Activated CD8-positive, alpha-beta memory T cell treated with anti-CD3 and anti-CD28 coated beads, Interleukin-2, amount 50 U/mL, for 1 hour (primary cell): ENCODE results near the gene ALDH1L1.

ENCODE experiments used
- DNase-seq: peaks from one replicate; pipeline ENCODE4 v3.0.0-alpha.2; 2020; ENCODE audit errors: extremely low read depth

ALDH1L1 gene

GRCh38 chr3:126134219-126134975 lies 46.0 kb downstream of the ALDH1L1 start:
- DNase-seq, result no peak

GRCh38 chr3:126133606-126134005 lies 46.8 kb downstream of the ALDH1L1 start:
- no peak for DNase-seq

GRCh38 chr3:126132751-126133511 lies 47.5 kb downstream of the ALDH1L1 start:
- no peak for DNase-seq

DNA sequence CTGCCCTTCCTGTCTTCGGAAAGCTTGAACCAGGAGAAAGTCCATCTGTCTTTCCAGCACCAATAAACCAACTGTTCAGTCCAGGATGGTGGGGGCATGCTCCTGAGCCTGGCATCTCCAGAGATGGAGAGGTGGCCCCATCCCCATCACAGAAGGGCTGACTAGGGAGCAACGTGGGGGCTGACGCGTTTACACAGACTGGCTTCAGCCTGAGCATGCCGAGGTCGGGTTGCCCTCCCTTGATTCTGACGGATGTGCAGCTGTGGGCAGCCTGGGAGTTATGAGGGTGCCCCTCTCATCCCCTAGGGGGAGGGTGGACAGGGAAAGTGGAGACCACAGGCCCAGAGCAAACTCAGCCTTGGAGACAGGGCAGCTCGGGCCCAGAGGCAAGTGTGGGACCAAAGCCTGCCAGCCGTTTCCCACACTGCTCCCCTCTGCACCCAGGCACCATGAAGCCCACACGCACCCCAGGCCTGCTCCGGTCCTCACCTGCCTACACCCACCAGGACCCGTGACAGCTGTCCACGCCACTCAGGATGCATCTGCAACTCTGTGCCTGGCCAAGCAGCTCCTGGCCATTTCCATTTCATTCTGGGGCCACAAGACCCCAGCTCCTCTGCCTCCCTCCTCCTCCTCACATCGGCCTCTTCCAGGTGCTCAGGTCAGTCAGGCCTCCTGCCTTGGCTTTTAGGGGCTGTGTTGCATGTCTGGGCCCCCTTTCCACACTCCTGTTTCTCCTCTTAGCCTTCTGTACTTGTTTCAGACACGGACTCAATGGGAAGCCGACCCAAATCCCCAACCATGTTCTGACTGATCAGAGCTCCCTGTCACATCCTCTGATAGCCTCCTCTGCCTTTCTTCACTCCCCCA lies 48.3 kb downstream of the ALDH1L1 start:
- no peak for DNase-seq

DNA sequence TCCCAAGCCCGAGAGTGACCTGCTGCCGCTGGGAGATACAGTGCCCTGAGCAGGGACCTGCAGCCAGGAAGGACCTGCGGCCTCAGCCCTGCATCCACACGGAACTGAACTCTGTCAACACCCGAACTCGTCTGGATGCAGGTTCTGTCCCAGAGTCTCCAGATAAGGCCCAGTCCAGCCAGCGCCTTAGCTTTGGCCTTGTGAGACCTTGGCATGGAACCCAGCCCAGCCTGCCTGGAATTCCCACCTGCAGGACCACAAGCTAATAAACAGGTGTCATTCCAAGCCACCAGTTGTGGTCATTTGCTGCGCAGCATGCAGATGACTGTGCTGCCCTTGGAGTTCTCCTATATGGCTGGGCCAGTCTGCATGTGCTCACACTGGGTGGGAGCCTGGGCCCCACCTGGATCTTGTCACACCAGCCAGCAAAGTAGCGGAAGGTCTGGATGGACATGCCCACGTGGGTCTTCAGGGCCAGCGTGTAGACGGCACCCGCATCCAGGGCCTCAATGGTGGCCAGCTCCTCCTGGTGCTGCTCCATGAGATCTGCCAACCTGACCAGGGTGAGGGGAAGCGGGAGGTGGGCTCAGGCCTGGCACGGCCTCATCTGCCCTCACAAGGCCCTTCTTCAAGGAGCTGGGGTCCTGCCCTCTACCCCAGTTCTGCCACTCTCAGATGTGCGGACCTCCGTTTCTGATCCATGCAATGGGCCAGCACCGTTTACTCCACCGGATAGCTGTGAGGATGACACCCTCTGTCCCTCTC lies 49.2 kb downstream of the ALDH1L1 start:
- DNase-seq, result no peak

DNA sequence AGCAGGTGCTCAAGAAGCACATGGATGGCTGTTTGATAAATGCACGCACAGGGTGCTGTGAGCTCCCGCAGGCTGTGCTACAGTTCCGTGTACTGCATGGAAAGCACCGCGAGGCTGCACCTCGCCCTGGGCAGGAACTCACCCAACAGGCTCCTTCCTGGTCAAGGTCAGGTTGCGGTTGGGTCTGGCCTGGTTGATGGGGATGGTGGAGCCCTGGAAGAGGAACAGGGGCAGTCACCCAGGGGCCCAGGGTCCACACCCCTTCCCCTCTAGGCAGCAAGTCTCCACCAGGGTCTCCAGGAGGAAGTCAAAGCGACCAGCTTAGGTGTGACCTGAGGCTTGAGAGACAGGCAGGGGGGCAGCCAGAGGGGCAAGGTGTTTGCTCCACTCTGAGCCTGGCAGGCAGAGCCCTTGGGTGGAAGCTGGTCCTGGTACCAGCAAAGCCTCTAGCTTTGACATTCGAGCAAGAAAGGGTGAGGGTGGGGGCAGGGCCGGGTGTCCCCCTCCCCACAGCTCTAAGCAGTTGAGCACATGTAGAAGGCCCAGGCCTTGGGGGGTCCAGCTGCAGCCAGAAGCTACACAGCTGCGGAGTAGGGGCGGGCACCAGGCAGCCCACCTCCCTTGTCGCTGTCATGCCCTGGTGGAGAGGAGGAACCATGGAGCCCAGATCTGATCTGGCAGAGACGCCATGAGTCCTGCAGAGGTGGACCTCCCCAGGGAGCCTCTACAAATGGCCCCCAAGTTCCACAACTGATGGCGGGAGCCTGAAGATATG lies 50.1 kb downstream of the ALDH1L1 start:
- no peak for DNase-seq

- DNase-seq, result no peak
These were observed 50.9 kb downstream of the ALDH1L1 start for GRCh38 chr3:126129398-126129891.

DNA sequence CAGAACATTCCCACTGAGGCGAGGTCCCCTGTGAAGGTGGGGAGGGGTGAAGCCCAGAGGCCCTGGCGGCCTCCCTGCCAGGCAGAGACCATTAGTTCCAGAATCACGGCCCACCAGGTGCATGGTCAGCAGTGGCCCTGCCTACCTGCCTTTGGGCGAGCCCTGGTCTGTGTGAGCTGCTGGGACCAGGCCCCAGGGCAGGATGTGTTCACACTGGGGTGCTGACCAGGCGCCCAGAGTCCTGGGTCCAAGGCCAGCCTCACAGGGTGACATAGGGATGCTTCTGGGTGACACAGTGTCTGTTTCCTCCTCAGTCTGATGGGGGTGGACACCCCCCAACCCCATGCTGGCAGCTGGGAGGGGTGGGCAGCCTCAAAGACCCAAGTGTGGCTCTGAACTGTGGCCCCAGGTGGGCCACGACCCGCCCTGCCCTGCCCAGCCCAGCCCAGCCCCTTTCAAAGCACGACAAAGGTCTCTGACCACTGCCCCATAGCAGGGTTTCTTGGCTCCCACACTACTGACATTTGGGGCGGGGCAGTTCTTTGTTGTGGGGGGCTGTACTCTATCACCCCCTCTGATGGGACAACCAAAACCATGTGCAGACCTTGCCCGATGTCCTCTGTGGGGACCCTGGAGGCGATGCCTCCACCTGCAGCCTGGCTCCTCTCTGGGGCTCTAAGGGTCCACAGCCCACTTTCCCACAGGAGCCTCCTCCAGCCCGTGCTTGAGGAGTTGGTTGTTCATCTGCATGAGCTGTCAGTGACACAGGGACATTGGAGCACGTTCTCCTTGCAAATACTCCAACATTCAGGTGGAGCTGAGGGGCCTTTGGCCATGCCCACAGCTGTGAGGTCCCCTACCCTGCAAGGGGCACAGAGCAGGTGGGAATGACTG lies 51.6 kb downstream of the ALDH1L1 start:
- no peak for DNase-seq

DNA sequence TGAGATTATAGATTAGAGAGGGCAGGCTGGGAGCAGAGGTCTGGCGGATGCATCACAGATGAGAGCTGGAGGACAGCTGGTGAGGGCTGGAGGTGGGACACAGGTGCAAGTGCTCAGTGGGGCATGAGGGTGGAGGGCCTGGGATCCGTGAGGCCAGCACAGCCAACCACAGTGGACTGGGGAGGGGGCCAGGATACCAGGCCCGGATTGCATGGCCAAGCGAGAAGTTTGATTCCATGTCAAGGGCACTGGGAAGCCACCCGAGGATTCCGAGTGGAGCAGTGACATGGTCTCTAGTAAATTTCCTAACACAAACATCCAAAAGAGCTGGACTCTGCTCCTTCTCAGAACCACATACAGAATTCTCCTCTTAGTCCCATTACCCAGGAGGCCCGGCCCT lies 52.5 kb downstream of the ALDH1L1 start:
- DNase-seq, result no peak

DNA sequence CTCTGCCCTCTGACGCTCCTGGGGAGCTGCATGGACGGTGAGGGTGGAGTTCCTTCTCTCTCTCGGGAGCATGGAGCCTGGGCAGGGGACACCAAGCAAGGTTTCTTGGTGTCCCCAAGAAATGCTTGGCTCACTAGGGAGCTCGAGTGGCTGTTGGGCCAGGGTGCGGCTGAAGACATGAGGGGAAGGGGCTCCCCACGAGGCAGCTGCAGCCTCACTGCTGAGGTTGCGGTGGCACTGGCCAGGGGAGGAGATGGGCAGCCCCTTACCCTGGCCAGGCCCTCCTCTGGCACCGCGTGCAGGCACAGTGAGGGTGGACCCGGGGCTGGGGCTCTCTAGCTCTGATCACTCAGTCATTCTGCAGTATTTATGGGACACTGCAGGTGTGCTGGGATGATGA lies 52.9 kb downstream of the ALDH1L1 start:
- DNase-seq, result no peak

GRCh38 chr3:126126811-126127431 lies 53.5 kb downstream of the ALDH1L1 start:
- DNase-seq, result no peak

- DNase-seq, result no peak
These were observed 54.1 kb downstream of the ALDH1L1 start for GRCh38 chr3:126126286-126126685.

- no peak for DNase-seq
These were observed 54.6 kb downstream of the ALDH1L1 start for GRCh38 chr3:126125781-126126251.

- DNase-seq, result no peak
These were observed 55.0 kb downstream of the ALDH1L1 start for GRCh38 chr3:126125341-126125740.

- DNase-seq, result no peak
These were observed 55.5 kb downstream of the ALDH1L1 start for GRCh38 chr3:126124896-126125295.

- DNase-seq, result no peak
These were observed 56.1 kb downstream of the ALDH1L1 start for GRCh38 chr3:126124148-126124868.

DNA sequence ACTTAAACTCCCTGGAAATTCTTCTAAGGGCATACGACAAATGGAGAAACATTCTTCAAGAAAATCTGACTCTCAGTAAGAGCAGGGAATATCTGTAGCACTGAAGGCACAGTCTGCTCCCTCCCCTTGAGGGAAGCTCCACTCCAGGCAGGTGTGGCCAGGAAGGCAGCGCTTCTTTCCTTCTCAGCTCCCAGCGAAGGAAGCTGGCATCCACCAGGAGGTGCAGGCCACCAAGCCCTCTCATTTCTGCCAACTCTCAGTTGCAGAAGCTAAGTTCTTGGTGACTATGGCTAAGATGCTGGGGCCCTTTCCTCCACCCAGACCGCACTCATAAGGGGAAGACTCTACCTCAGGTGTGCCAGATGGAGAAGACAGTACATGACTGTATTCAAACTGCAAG lies 58.8 kb downstream of the ALDH1L1 start:
- DNase-seq, result no peak

DNA sequence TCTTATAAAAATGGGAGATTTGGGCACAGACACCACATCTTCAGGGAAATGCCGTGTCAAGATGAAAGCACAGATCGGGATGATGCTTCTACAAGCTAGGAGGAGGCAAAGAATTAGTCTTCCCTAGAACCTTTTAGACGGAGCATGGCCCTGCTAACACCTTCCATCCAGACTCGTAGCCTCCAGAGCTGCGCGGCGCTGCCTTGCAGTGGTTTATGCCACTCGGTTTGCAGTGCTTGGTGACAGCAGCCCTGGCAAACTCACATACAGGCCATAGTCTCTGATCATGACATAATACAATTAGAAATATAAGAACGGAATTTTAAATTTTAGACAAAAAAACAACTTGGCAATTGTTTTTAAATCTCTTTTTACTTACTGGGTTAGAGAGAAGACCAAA lies 59.3 kb downstream of the ALDH1L1 start:
- DNase-seq, result no peak
